NCI-H226 (cell line): Measurements from ENCODE around the gene PAWR.
"Not testable (repeated sequence)": the region's sequence is repeated elsewhere in the genome, so short reads cannot be mapped to it uniquely, and the experiment has no call there.

ENCODE experiments used
- DNase-seq: peaks from one replicate; pipeline ENCODE4 v3.0.0-alpha.2; 2015

The PAWR gene

DNA sequence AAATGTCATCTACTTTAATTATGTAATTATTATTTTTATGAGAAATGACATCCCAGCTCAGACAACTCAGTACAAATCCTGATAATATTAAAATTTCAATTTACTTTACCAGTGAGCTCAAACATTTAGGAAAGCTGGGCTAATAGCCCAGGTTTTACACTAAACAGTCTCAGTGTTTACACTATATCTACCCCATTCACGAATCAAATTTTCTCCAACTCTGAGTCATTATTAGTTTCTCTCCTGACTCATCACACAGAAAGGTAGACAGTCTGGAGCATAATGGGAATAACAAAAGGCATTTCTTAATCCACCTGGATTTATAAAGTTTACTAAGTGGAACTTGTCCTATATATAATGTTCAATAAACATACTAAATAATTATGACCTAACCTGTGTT is 5.7 kb downstream of the PAWR start:
- peak; percentile 77 for DNase-seq

- not testable (repeated sequence) for DNase-seq
These were observed 6.4 kb downstream of the PAWR start for GRCh38 chr12:79684338-79684737.

DNA sequence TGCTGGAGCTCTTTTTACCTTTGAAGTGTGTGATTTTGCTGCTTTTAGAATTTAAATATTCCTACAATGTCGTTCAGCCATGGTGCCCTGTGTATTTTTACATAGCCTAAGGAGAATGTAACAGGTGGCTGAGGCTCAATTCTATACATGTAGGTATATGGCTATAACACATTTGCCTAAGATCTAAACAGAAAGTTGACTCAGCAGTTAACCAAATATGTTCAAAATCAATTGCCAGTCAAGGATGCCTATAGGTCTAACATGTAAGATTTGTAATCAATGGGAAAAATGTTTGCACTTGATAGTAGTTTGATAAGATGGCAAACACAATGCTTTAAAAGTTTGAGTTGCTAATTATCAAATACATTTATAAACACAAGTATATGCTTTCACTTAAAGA is 8.2 kb downstream of the PAWR start:
- no peak for DNase-seq

DNA sequence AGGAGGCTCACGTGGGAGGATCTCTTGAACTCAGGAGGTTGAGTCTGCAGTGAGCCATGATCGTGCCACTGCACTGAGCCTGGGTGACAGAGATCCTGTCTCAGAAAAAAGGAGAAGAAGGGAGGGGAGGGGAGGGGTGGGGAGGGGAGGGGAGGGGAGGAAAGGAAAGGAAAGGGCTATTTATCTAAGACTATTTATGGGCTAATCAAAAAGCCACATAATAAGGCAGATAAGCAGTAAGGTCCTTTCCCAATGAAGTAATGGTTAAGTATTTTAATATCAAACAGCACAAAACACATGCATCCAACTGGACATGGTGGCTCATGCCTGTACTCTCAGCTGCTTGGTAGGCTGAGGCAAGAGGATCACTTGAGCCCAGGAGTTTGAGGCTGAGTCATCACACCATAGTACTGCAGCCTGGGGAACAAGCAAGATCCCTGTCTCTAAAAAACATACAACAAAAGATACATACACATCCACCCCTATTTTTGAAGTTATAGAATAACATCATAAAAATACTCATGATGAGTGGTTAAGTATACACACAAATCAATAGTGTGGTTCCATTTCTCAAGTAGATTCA is 9.7 kb downstream of the PAWR start:
- DNase-seq, result peak; percentile 68

- no peak for DNase-seq
These were observed 10.7 kb downstream of the PAWR start for GRCh38 chr12:79680051-79680450.

DNA sequence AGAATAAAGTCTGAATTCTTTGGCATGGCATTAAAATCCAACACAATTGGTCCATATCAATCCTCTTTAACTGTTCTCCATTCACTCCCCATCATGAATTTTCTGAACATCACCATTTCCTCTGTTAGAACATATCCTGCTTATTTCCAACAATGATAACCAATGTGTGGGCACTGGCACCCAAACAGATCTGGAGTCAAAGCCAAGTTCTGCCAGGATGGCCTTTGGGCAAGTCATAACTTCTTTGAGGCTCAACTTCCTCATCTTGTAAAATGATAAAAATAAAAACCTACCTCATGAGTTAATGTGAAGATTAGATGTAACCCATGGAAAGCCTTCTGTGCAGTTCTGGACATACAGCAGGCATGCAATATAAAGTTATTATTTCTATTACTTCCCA is 12.5 kb downstream of the PAWR start:
- peak; percentile 51 for DNase-seq

DNA sequence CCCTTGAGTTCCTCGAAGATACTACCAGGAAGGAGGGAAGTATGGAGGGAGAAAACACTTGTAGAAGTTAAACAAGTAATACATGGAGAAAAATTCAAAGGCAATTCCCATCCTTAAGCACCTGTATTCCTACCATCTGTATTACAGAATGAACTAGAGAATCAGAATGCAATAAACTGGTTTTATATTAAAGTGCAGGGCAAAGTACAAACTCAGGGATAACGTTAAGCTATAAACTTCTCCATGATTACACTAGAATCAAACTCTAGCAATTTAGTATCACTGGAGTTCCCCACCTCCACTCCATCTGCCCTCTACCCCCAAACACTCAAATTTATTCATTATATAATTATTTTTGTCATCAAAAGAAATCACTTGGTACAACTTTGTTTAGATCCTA is 13.1 kb downstream of the PAWR start:
- no peak for DNase-seq

DNA sequence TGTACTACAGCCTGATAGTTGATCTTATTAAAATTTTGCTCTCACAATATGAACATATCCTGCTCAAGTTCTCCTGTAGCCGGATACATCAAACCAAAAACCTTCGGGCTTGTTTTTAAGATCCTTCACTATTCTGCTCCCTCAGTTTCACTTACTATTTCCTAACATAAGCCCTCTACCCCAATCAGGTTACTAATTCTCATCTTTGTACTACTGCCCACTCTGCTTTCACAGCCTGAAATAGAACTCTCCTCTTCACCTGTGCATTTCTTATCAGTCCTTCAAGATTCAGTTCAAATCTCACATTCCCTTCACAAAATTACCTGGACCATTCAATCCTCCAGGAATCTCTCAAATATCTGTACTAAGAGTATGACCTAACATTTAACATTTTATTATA is 14.2 kb downstream of the PAWR start:
- no peak for DNase-seq

DNA sequence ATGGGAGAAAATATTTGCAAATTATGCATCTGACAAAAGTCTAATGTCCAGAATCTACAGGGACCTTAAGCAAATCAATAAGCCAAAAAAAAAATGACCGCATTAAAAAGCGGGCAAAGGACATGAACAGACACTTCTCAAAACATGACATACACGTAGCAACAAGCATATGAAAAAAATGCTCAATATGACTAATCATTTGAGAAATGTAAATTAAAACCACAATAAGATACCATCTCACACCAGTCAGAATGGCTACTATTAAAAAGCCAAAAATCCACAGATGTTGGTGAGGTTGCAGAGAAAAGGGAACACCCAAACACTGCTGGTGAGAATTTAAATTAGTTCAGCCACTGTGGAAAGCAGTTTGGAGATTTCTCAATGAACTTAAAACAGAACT is 16.1 kb downstream of the PAWR start:
- DNase-seq, result peak; percentile 73

- no peak for DNase-seq
These were observed 17.4 kb downstream of the PAWR start for GRCh38 chr12:79673354-79673753.

GRCh38 chr12:79668113-79668512 is 22.7 kb downstream of the PAWR start:
- no peak for DNase-seq

DNA sequence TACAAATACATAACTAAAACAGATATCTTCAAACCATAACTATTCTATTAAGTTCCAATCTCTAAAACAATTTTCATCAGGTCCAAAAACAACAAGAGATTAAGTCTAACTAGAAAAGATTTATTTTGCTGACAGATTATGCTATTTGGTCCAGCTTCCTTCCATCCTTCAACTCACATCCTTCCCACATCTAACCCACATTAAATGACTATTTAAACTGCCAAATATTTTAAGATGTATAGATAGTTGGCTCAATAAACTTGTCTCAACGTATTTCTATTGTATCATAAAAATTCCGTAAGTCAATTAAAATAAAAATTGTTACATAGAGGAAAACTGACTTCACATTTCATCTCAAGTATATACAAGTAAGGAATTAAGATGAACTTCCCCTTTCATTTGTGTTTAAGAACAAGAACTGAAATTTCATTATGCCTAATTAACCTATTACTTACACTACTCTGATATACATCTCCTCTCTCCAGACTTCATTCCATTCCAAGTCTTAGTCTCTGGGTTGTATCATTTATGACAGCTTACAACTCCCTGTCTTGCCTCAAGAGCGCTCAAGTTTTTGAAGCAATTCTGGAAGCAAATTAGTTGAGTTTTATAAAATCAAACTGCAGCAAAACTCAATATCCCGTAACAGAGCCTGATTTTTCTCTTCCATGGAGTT is 25.4 kb downstream of the PAWR start:
- DNase-seq, result no peak

- DNase-seq, result no peak
These were observed 26.2 kb downstream of the PAWR start for GRCh38 chr12:79664518-79664917.

DNA sequence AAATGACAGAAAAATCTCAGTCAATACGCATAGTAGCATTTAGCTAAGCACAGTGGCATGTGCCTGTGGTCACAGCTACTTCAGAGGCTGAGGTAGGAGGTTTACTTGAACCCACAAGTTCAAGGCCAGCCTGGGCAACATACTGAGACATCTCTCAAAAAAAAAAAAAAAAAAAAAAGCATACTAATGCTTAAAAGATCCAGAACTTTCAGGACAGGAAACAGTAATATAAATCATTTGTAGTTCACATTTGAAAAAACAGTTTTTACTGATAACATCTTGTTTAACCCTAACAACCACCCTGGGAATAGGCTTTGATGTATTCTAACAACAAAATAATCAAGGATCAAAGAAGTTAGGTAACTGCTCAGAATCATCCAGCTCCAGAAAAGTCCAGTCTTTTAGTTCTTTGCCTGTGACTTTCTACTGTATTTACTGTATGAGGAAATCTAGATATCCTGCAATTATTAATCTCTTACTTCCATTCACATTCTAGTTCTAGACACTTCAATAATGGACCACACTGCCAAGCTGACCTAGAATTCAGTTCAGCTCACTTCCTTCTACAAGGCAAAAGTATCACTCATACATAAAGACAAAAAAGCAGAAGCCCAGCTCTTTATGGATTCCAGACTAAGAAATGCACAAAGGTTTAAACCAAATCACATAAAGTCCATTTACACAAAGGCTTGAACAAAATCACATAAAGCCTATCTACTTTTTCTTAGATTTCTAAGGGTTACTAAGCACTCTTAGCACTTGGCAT is 28.5 kb downstream of the PAWR start:
- peak; percentile 57 for DNase-seq

- no peak for DNase-seq
These were observed 29.1 kb downstream of the PAWR start for GRCh38 chr12:79661629-79662028.

- no peak for DNase-seq
These were observed 30.8 kb downstream of the PAWR start for GRCh38 chr12:79659961-79660431.

DNA sequence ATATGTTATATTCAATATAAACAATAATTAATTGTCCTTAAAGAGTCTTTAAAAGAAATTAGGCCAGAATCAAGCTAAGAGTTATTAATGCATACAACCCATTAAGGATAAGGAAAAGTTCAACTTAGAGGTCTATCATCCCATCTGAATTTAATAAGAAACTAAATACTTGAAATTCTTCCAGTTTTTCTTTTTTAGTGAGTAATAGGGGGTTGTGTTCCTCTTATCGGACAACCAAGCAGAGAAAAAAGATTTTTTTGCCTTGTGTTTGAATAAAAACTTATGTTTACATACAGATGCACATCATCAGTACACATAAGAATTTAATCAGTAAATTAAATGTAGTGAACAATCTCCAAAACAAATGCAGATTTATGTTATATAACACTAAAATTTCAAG is 32.5 kb downstream of the PAWR start:
- no peak for DNase-seq

DNA sequence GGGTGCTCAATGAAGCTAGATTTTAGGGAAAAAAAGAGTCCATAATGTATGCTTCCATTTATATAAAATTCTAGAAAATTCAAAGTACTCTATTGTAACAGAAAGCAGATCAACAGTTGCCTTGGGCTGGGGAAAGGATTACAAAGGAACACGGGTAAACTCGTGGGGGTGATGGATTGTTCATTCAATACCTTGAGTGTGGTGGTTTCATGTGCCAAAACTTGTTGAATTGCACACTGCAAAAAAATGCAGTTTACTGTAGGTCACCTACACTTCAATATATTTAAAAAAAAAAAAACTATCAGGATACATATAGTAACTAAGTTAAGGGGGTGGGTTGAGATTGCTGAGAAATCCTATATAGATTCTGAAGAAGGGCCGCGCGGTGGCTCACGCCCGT is 33.6 kb downstream of the PAWR start:
- no peak for DNase-seq

DNA sequence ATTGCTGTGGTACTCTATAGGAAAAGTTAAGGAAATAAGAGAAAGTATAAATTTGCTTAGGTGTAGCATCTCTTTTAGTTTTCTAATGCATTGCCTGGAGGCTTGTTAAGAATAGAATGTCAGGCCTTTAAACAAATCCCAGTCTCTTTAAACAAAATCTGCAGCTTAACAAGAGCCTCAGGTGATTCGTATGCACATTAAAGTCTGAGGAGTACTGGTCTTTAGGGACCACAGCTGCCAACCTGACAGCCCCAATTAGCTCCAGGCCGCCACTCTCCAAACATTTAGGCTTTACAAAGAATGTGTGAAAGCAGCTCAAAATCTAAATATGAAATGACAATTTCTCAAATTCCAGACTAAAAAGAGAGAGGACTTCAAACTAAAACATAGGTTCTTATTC is 35.7 kb downstream of the PAWR start:
- no peak for DNase-seq

DNA sequence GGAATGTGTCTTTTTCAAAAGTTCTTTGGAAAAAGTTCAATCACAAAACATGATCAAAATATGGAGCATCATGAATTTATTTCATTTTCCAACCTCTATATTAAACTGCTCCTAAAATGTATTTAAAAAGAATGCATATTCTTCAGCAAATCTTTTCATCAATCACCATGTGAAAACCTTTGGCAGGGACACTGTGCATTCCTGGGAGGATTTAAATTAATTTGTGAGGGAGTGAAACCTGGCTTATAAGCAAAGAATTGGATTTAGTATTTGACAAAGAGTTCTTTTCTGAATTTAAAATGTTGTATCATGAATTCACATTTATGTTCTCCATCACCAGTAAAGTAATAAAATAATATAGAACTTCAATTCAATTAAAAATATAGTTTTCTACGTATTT is 38.2 kb downstream of the PAWR start:
- DNase-seq, result no peak

DNA sequence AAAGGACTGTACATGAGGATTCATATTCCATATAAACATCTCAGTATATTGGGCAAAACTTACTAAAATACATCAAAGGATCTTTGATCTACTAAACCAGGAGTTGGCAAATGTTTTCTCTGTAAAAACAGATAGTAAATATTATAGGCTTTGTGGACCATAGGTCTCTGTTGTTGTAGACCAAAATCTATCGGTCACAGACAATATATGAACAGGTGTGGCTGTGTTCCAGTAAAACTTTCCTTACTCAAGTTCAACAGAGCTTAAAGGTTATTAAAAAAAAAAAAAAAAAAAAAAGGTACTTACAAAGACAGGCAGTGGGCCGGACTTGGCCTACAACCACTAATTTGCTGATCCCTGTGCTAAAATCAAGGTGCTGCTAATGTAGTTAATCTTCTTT is 40.3 kb downstream of the PAWR start:
- no peak for DNase-seq

GRCh38 chr12:79648881-79649280 is 41.9 kb downstream of the PAWR start:
- DNase-seq, result no peak

- DNase-seq, result not testable (repeated sequence)
These were observed 43.9 kb downstream of the PAWR start for GRCh38 chr12:79646843-79647242.

- DNase-seq, result no peak
These were observed 45.5 kb downstream of the PAWR start for GRCh38 chr12:79645235-79645630.
